PC-3 (cell line): ENCODE data around the gene IFIT2. TPM values are rescaled to one million over a fixed set of nuclear protein-coding genes. Genes with fewer than 3 reads are reported as not detected.

Source experiments
- ATAC-seq: fragments of 200-7000 bp; cut with Tn5 transposase; 2 replicates; pipeline ENCODE4 v1.9.1; 2020; ENCODE audit warnings: mild to moderate bottlenecking, moderate library complexity
- BruUV-seq: library from RNA; stranded (reverse); fragments of 400-500 nt; replicated peaks from 2 replicates; lab custom pipeline; 2021; lab: Mats Ljungman, UMichigan
- CTCF ChIA-PET: fragments of 300-600 bp; sonication (Branson Sonifier 250); formaldehyde crosslinking; loops from one replicate; lab custom pipeline; 2022; ENCODE audit warnings: antibody characterized with exemption; lab: Charles Lee
- POLR2A ChIA-PET: fragments of 300-600 bp; sonication (Branson Sonifier 250); formaldehyde crosslinking; loops from one replicate; lab custom pipeline; 2022; ENCODE audit warnings: antibody characterized with exemption; ENCODE audit not compliant: unreplicated experiment; lab: Charles Lee
- DNase-seq: peaks from one replicate; pipeline ENCODE4 v3.0.0-alpha.2; 2015
- H2AFZ ChIP-seq: fragments of 300-600 bp; sonication (generic); 2 replicates; pipeline ENCODE4 v1.6.0; 2016; ENCODE audit warnings: antibody characterized with exemption, low read length
- H3F3A ChIP-seq: fragments of 300-600 bp; sonication (generic); one replicate; pipeline ENCODE4 v1.6.0; 2017; ENCODE audit warnings: antibody characterized with exemption, low read length, control low read depth, mild to moderate bottlenecking; ENCODE audit not compliant: unreplicated experiment
- H3K27ac ChIP-seq: fragments of 300-600 bp; sonication (generic); 2 replicates; pipeline ENCODE4 v1.5.1; 2016; ENCODE audit warnings: mild to moderate bottlenecking, low read length
- H3K27me3 ChIP-seq: fragments of 300-600 bp; sonication (generic); 2 replicates; pipeline ENCODE4 v1.6.1; 2016; ENCODE audit warnings: low read length, mixed read lengths
- H3K36me3 ChIP-seq: fragments of 300-600 bp; sonication (generic); 2 replicates; pipeline ENCODE4 v1.6.1; 2016; ENCODE audit warnings: low read depth, mixed run types, low read length, mixed read lengths
- H3K4me1 ChIP-seq: fragments of 300-600 bp; sonication (generic); 2 replicates; pipeline ENCODE4 v1.5.1; 2016; ENCODE audit warnings: low read length; ENCODE audit not compliant: insufficient read depth
- H3K4me2 ChIP-seq: fragments of 300-600 bp; sonication (generic); 2 replicates; pipeline ENCODE4 v1.6.0; 2016; ENCODE audit warnings: low read length
- H3K4me3 ChIP-seq: fragments of 300-600 bp; sonication (generic); 2 replicates; pipeline ENCODE4 v1.5.1; 2016; ENCODE audit warnings: mild to moderate bottlenecking, low read length, mixed read lengths
- H3K79me2 ChIP-seq: fragments of 300-600 bp; sonication (generic); 2 replicates; pipeline ENCODE4 v1.6.1; 2017; ENCODE audit warnings: low read length, mixed read lengths
- H3K9ac ChIP-seq: fragments of 300-600 bp; sonication (generic); 2 replicates; pipeline ENCODE4 v1.6.0; 2016; ENCODE audit warnings: mild to moderate bottlenecking, low read length
- H3K9me2 ChIP-seq: fragments of 300-600 bp; sonication (generic); replicated peaks from 2 replicates; pipeline ENCODE4 v1.6.1; 2016; ENCODE audit warnings: mixed run types, low read length, mixed read lengths
- H3K9me3 ChIP-seq: fragments of 300-600 bp; sonication (generic); 2 replicates; pipeline ENCODE4 v1.6.1; 2016; ENCODE audit warnings: low read length, mixed read lengths
- H4K20me1 ChIP-seq: fragments of 300-600 bp; sonication (generic); 2 replicates; pipeline ENCODE4 v1.6.1; 2016; ENCODE audit warnings: low read length, mixed read lengths
- EZH2 ChIP-seq: fragments of 300-600 bp; sonication (generic); IDR thresholded peaks from one replicate; pipeline ENCODE4 v1.6.1; 2017; ENCODE audit warnings: antibody characterized with exemption, mild to moderate bottlenecking, low read length; ENCODE audit not compliant: unreplicated experiment
- EZH2phosphoT487 ChIP-seq: fragments of 300-600 bp; sonication (generic); IDR thresholded peaks from 2 replicates; pipeline ENCODE4 v1.6.1; 2018; ENCODE audit warnings: mild to moderate bottlenecking, antibody characterized with exemption, low read length, borderline replicate concordance
- intact Hi-C: fragments of 100-400 bp; cut with micrococcal nuclease; formaldehyde crosslinking; loops from 2 replicates; pipeline ENCODE4 v1.9.0; 2023
- total RNA-seq: library from RNA; depleted of rRNA; stranded (reverse); fragments of >200 nt; gene quantifications from 2 replicates; pipeline ENCODE4 v1.2.3, GENCODE V29; 2014
- TF ChIP-seq, protein P1 (sequence below): fragments of 300-600 bp; sonication (generic); conservative IDR thresholded peaks from 2 replicates; pipeline ENCODE4 v1.5.1; 2017; ENCODE audit warnings: antibody characterized with exemption, low read depth, mild to moderate bottlenecking, low read length

IFIT2 gene
- total RNA-seq, 1 experiment from 2014 or later = 8.6 TPM

DNA sequence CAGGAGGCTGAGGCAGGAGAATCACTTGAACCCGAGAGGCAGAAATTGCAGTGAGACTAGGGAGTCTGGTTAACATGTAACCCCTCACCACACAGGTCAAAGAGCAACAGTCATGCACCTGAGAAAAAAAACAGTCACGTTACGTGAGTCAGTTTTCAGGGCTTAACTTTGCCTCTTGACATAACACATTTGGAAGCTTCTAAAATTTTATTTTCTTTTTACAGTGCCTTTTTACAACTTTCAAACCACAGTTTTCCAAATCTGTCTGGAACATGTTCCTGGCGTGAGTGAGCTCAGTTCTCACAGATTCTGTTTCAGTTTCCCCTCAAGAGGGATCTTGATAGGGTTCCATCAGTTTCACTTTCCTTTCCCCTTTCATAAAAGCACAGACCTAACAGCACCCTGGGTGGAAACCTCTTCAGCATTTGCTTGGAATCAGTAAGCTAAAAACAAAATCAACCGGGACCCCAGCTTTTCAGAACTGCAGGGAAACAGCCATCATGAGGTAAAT, 30.3 kb downstream of the IFIT2 start:
- Histone ChIP-seq H3K4me2 (no peak overlapping the region), H3K27ac (no peak overlapping the region), H3K4me3 (no peak overlapping the region), H3K9me2 (no peaks in the 10 kb centered on the region), H2AFZ (peak overlapping the region; percentile 43; the same call in 1 of the 2 replicates), H3K9ac (no peak overlapping the region), H3K27me3 (no peaks in the 10 kb centered on the region), H3K9me3 (no peaks in the 10 kb centered on the region), H3K79me2 (0 out of 2 replicates have a peak, but pooled peaks cover 12% of the 10 kb centered on the region), H4K20me1 (no peaks in the 10 kb centered on the region), H3K4me1 (peaks cover 39% of the 10 kb centered on the region), H3K36me3 (no peaks in the 10 kb centered on the region), H3F3A (peaks cover 12% of the 10 kb centered on the region)
- TF ChIP-seq, protein P1, sequence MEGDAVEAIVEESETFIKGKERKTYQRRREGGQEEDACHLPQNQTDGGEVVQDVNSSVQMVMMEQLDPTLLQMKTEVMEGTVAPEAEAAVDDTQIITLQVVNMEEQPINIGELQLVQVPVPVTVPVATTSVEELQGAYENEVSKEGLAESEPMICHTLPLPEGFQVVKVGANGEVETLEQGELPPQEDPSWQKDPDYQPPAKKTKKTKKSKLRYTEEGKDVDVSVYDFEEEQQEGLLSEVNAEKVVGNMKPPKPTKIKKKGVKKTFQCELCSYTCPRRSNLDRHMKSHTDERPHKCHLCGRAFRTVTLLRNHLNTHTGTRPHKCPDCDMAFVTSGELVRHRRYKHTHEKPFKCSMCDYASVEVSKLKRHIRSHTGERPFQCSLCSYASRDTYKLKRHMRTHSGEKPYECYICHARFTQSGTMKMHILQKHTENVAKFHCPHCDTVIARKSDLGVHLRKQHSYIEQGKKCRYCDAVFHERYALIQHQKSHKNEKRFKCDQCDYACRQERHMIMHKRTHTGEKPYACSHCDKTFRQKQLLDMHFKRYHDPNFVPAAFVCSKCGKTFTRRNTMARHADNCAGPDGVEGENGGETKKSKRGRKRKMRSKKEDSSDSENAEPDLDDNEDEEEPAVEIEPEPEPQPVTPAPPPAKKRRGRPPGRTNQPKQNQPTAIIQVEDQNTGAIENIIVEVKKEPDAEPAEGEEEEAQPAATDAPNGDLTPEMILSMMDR = no peak
- no peak for TF ChIP-seq EZH2
- no peak for TF ChIP-seq EZH2phosphoT487
- DNase-seq = no peak
- no peak for ATAC-seq
- BruUV-seq = no TSS peak
- ChIA-PET CTCF (no interaction called here), POLR2A (no interaction called here)
- intact Hi-C loops = no loop called here

DNA sequence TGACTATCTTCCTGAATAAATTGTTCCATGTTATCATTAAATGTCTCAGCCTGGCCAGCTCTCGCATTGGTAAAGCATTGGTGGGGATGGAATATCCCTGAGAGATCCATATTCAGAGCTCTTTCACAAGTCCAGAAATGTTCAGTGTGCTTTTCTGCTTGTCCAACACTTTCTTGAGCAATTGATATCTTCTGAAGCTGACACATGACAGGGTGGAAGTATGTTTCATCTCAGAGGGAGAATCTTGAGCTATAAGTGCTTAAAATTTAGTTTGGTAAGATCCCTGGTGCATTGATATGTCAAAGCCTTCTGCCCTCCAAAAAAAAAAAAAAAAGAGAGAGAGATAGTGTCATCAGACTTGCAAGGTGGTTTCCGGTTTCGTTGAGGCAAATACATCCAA, 33.4 kb downstream of the IFIT2 start:
- no peaks in the 10 kb centered on the region for H3K79me2 ChIP-seq
- DNase-seq (no peak), ATAC-seq (no peak)
- H3K4me1 ChIP-seq = peaks cover 26% of the 10 kb centered on the region
- no peak overlapping the region for H3K9ac ChIP-seq
- no peaks in the 10 kb centered on the region for H3K27me3 ChIP-seq
- H3K4me3 ChIP-seq = no peak overlapping the region
- H4K20me1 ChIP-seq = no peaks in the 10 kb centered on the region
- no peak overlapping the region for H2AFZ ChIP-seq
- no peak overlapping the region for H3K4me2 ChIP-seq
- no peaks in the 10 kb centered on the region for H3F3A ChIP-seq
- BruUV-seq = no TSS peak
- no peak overlapping the region for H3K27ac ChIP-seq
- CTCF ChIA-PET = no interaction called here
- no peaks in the 10 kb centered on the region for H3K9me2 ChIP-seq
- no peak for TF ChIP-seq EZH2phosphoT487
- no peak for TF ChIP-seq EZH2
- TF ChIP-seq, protein P1 = no peak
- H3K36me3 ChIP-seq = no peaks in the 10 kb centered on the region; the same call in 1 of the 2 replicates
- intact Hi-C loops = no loop called here
- POLR2A ChIA-PET = no interaction called here
- H3K9me3 ChIP-seq = no peaks in the 10 kb centered on the region

DNA sequence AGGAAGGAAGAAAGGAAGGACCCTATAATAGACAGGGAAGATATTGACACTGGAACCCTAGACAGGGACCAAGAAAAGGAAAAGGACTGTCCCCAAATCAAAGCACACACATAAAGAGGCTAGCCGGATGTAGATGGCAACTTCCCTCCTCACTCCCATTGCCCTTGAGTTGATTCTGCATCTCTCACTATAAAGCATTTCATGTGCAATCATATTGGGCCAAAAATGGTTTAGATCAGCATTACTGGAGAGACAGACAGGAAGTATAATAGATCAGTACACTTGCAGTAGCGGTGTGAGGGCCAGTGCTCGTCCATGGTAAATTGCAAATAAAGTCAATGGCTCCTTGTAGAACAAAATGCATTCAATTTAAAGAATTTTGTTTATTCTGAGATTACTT, 34.4 kb downstream of the IFIT2 start:
- DNase-seq = no peak
- CTCF ChIA-PET = no interaction called here
- Histone ChIP-seq H3K9me3 (no peaks in the 10 kb centered on the region), H3K9ac (no peak overlapping the region), H3K4me2 (no peak overlapping the region), H2AFZ (no peak overlapping the region), H3F3A (no peaks in the 10 kb centered on the region), H4K20me1 (no peaks in the 10 kb centered on the region), H3K36me3 (no peaks in the 10 kb centered on the region; the same call in 1 of the 2 replicates), H3K9me2 (no peaks in the 10 kb centered on the region), H3K27ac (no peak overlapping the region), H3K79me2 (no peaks in the 10 kb centered on the region), H3K27me3 (no peaks in the 10 kb centered on the region), H3K4me1 (peaks cover 20% of the 10 kb centered on the region), H3K4me3 (no peak overlapping the region)
- BruUV-seq = no TSS peak
- intact Hi-C loops = no loop called here
- POLR2A ChIA-PET = no interaction called here
- no peak for TF ChIP-seq EZH2
- TF ChIP-seq, protein P1 = no peak
- no peak for TF ChIP-seq EZH2phosphoT487
- no peak for ATAC-seq
